ENCODE measurements around the gene RBM43.
A peak's percentile ranks its signal among the peaks of the same experiment; 100 is the strongest.
"Not testable (repeated sequence)": the region's sequence is repeated elsewhere in the genome, so short reads cannot be mapped to it uniquely, and the experiment has no call there.

The RBM43 gene

DNA sequence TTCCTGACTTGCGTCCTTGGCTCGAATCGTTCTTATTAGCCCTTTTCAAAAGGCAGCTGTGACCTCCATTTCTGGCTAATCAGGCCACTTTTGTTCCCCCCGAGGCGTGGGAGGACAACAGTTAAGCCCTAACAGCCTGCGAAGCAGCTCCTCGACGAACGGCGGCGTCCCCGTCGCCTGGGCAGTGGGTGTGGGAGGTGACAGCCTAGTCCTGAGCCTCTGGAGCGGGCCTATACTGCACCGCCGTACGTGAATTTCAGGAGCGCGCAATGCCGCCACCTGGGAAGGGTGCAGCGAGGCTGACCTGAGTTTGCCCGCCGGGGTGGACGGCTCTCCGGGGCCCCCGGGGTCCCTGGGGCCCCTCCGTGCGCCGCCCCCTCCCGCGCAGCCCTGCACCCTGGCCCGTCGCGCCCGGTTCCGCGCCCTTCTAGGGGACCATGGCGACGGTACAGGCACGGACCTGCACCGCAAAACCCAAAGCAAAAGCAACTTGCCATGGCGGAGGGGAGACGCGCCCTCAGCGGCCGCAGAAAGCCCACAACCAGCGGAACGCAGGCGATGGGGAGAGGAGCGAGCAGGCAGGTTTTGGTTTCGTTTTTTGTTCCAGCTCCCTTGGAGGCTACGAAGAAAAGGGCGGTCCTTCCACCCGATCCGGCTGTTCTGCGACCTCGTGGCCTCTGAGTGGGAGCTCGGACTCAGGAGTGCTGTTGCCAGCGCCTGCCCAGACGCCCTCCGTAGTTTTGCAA, at the start of gene RBM43:
Gene RBM43 (minus strand): TSS at position 633 of the 746 bp plus-strand sequence. CDS start 136 bp downstream, at position 497.
- peak; percentile 85 for DNase-seq

DNA sequence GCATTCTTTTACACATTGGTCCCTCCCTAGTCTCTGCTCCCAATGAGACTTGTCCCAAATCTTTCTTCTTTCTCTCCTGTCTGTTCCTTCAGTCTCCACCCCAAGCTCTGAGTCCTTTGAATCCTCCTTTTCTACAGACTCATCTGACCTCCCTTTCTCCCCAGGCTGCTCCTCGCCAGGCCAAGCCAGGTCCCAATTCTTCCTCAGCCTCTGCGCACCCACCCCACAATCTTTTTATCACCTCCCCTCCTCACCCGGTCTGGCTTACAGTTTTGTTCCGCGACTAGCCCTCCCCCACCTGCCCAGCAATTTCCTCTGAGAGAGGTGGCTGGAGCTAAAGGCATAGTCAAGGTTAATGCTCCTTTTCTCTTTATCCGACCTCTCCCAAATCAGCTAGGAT, 48.6 kb upstream of the RBM43 start:
- not testable (repeated sequence) for DNase-seq

- peak; percentile 30 for DNase-seq
Observed at GRCh38 chr2:151306621-151307020, 45.0 kb upstream of the RBM43 start.

DNA sequence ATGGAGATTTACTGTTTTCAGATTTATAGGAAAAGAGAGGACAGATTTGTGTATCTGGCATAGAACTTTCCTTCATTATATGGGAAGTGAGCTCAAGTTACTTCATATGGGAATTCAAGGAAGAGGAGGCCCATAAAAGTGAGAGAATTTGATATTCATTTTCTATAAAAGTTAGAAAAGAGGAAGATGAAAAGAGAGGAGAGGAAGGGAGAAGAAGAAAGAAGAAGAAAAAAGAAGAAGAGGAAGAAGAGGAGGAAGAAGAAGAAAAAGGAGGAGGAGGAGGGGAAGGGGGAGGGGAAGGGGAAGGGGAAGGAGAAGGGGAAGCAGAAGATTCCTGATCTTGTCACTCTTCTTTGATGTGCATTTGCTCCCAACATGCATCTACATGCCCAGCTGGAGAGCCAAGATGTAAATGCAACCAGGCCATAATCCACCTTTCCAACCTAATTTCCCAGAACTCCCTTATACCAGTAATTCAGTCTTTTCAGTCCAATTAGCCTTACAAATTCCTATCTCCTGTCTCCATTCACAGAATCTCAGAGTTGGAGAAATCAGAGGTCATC, 43.5 kb upstream of the RBM43 start:
- no peak for DNase-seq

- no peak for DNase-seq
Observed at GRCh38 chr2:151302879-151303278, 41.2 kb upstream of the RBM43 start.

- DNase-seq, result no peak
Observed at GRCh38 chr2:151302404-151302803, 40.7 kb upstream of the RBM43 start.

- DNase-seq, result no peak
Observed at GRCh38 chr2:151299920-151300539, 38.4 kb upstream of the RBM43 start.

DNA sequence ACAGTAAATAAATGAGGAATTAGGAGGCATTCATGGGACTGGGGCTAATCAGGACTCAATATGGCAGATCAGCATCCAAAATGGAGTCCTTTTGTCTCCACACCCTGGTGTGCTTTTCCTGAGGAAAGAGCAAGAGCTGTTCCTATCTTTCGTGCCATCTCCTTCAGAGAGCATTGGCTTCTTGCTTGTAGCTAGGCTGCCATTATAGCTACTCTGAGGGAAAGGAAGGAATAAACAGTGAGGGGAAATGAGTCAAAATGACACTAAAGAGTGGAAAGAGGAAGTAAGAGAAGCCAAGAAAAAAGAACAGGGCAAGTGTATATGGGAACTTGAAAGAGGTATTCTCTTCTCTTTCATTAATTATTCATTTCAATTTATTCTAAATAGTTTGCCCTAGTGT, 36.2 kb upstream of the RBM43 start:
- no peak for DNase-seq

DNA sequence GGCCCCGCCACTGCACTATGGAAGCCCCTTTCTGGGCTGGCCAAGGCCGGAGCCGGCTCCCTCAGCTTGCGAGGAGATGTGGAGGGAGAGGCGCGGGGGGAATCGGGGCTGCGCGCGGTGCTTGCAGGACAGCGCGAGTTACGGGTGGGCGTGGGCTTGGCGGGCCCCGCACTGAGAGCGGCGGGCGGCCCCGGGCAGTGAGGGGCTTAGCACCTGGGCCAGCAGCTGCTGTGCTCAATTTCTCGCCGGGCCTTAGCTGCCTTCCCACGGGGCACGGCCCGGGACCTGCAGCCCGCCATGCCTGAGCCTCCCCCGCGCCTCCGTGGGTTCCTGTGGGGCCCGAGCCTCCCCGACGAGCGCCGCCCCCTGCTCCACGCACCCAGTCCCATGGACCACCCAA, 34.3 kb upstream of the RBM43 start:
- DNase-seq, result not testable (repeated sequence)

- DNase-seq, result no peak
Observed at GRCh38 chr2:151292546-151292945, 30.9 kb upstream of the RBM43 start.

DNA sequence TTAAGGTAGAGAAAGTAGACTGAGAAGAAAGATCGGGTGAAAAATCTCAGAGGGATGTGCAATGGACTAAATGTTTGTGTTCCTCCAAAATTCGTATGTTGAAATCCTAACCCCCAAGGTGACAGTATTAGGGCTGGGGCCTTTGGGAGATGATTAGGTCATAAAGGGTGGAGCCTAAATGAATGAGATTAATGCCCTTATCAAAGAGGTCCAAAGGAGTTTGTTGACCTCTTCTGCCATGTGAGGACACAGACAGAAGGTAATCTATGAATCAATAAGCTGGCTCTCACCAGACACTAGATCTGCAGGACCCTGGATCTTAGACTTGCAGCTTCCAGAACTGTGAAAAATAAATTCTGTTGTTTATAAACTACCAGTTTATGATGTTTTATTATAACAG, 30.5 kb upstream of the RBM43 start:
- no peak for DNase-seq

DNA sequence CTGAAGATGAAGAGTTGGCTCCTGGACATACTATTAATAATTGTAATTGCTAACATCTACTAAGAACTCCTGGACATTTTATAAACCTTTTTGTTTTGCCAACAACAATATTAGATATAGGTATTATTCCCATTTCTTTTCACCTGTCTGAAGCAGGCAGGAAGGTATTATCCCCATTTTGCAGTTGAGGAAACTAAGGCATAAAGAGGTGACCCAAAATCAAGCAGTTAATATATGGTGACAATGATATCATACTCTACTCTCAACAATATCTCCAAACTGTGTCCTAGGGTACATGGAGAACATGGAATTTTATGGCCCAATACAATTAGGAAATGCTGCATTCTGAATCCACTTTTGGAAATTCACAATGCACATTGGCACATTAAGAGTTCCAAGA, 29.6 kb upstream of the RBM43 start:
- no peak for DNase-seq

DNA sequence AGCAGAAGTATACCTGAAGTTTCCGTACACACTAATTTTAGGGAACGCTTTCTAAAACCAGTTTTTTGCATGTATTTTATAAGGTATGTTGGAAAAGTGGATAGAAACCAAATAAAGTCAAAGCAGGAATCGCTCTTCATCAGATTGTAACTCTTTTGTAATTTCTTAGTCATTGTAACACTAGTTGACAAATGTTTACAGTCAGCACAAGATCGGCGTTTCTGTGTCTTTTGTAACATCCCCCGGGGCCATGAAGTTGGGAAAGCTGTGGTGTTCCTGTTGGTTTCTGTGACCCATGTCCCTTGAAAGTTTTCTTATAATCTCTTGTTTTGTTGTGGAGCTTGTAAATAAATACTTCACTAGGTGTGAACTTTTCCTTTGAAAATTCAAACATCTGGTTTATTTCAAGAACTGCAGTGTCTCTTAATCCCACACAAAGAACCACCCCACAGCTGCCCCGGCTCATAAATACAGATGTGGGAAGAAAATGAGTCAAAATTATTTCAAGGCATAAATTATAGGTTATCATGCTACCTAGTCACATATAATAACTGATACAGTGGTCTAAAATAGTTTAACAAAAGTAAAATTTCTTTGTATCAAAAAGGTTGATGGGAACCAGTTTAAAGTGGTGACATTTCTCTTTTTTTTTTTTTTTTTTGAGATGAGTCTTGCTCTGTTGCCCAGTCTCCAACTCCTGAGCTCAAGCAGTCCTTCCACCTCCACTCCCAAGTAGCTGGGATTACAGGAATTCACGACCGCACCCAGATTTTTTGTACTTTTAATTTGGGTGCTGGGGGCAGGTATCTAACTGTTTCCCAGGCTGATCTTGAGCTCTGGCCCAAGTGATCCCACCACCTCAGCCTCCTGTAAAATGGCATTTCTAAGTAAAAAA, 28.6 kb upstream of the RBM43 start:
- no peak for DNase-seq

GRCh38 chr2:151287513-151288250, 26.0 kb upstream of the RBM43 start:
- DNase-seq, result no peak

DNA sequence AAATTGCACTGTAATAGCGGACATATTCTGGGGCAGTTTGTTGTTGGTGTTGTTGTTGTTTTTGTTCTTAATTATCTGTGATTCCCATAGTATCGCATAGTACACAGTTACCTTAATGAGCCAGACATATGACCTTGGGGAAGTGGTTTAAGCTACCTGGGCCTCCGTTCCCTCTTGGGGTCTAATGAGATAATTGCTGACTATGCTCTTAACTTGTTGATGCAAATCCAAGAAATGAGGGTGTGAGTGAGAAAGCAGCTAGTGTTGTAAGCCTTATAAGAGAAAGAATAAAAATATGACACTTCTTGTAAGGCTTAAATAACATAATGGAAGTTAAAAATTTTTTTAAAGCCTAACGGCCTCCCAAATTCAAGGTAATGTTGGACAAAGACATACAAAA, 20.7 kb upstream of the RBM43 start:
- DNase-seq, result no peak

DNA sequence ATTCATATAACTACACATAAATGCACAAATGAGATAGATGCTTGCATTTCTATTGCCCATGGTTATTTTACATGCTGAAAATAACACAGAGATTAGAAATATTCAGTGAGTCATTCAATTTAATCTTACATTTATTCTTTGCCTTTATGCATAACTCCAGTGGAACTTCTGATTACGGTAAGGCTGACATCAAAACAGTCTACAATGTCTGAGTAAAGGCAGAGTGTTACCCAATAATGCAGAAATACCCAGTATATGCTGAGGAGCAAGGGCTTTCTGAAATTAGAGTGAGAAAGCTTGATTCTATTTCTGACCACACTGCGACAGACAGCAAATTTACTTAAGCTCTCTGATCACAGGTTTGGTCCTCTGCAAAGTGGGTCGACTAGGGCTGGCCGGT, 18.6 kb upstream of the RBM43 start:
- DNase-seq, result no peak

GRCh38 chr2:151278487-151278886, 16.8 kb upstream of the RBM43 start:
- DNase-seq, result no peak

DNA sequence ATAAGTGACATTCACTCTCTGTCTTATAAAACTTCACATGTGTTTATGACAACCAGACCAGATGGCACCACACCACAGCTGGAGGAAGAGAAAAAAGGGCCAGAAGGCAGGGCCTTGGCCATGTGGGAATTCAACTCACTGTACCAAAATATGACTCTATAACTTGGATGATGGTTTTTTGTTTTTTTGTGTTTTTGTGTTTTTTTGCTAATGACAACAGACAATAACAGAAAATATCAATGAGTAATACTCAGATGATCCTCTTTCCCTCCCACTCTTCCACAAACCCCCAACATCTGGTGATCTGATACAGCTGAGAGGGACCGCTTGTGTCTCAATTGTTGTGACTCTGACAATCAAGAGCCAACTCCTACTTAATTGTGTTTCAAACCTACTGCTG, 15.4 kb upstream of the RBM43 start:
- DNase-seq, result no peak

DNA sequence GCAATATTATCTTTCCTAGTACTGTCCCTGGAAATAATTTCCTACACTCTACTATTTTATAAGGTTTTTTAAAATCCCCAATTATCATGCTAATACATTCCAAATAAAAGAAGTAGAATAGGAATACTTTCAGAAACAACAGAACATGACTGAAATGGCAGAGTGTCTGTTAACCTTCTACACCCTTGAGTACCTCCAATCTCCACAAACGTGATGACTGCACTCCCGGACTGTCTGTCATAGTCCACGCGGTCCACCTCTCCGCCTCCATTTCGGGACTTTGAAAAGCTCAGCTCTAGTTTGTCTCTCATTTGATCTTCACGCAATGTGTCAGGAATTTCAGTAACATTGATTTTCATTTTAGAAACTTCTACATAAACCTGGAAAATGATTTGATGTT, 13.6 kb upstream of the RBM43 start:
- DNase-seq, result no peak

DNA sequence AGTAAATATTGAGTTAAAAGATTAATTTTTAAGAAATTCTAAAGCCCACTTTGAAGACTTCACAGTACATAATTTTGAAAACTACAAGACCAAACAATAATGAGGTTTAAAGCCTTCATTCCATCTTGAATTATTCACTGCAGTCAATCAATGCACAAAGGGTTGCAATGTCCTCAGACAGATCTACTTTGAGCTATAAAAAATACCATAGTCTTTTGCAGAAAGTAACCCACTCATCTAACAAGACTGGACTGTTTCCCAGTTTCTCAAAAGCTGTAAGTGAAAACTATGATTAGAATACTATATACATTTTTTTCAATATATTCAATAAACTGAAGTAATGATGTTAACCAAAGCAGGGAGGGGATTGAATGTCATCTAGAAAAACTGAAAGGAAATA, 10.2 kb upstream of the RBM43 start:
- no peak for DNase-seq

DNA sequence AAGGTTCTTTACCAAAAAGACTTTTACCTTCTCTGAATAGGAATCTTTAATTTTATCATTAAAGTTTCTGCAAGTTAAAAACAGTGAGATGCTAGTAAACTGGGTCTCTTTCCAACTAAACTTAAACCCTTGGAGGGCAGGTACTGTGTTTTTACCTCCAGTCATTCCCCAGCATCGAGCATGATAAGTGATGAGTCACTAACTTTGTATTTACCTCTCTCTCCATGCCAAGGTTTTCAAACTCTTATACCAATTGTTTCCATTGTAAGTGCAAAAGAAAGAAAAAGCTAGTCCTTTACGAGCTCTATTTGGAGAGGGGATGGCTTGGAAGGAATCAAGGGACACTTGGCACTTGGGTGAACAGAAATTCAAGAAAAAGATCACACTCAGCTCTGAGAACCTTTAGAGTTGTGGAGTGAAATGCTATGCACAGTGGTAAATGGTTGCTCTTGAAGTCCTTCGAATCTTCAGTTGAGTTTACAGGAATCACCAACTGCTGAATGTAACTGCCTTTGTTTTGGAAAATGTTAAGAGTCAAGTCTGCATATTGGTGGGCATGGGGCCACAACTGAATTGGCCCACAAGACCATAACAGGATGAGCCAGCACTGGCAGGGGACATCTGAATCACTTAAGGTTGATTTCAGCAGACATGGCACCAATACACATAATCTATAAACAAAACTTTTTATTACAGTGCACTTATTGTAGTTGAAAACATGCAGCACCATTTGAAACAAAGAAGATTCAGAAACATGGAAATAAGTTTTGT, 8.3 kb upstream of the RBM43 start:
- no peak for DNase-seq

DNA sequence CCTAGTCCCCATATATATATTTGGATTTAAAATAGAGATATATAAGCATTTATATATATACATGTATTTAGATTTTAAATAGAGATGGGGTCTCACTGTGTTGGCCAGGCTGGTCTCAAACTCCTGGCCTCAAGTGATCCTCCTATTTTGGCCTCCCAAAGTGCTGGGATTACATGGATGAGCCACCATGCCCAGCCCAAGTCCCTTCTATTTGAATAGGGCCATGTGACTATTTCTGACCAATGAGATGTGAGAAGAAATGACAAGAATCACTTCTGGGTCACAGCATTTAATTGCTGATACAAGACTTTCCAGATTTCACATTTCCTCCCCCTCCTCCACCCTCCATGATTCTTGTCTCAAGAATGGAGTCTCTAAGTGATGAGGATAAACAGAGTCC, 6.4 kb upstream of the RBM43 start:
- DNase-seq, result no peak

Data from amniotic stem cell (primary cell).